ENCODE data around the gene NADK2. TPM values are rescaled to one million over a fixed set of nuclear protein-coding genes. Genes with fewer than 3 reads are reported as not detected.

Gene NADK2
- total RNA-seq, 1 donor from 2014 or later, result 68.2 TPM

DNA sequence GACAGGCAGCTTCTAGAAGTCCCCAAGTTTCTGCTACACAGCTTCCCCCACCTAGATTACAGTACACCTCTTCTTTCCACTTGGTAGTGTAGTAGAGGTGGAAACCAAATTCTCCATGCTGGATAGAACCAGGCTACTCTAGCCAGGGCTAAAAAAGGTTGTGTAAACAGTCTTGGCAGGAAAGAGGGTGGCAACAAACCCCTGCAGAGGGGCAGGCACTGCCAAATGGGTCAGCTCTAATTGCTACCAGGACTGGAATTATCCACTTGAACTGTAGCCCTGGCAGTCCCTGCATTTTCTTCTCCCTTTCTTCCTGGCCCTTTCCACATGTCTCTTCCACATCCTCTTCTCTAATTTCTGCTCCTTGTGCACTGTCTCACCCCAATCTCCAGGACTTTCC is 35.1 kb upstream of the NADK2 start:
- Histone ChIP-seq H2AFZ (replicated peaks) (no peak overlapping the region), H3K27me3 (no peaks in the 10 kb centered on the region), H3K9me3 (ENCODE audit: low read depth) (no peaks in the 10 kb centered on the region), H3K4me2 (no peak overlapping the region), H3K36me3 (no peaks in the 10 kb centered on the region), H3K4me1 (peaks cover 12% of the 10 kb centered on the region), H3K9ac (no peak overlapping the region), H3K27ac (no peak overlapping the region), H4K20me1 (ENCODE audit: low read depth) (no peaks in the 10 kb centered on the region), H3K79me2 (ENCODE audit: low read depth) (no peaks in the 10 kb centered on the region), H3F3A (ENCODE audit: low read depth) (no peaks in the 10 kb centered on the region), H3K4me3 (no peak overlapping the region)
- H3K27ac Mint-ChIP-seq, result no peak overlapping the region
- H3K4me1 Mint-ChIP-seq, result peaks cover 36% of the 10 kb centered on the region
- peaks cover 2% of the 10 kb centered on the region for H3K27me3 Mint-ChIP-seq (ENCODE audit: insufficient read depth, low read depth)
- H3K36me3 Mint-ChIP-seq, result no peaks in the 10 kb centered on the region
- no peak for TF ChIP-seq EZH2phosphoT487 (IDR thresholded peaks at IDR 0.05)
- TF ChIP-seq, protein P1, sequence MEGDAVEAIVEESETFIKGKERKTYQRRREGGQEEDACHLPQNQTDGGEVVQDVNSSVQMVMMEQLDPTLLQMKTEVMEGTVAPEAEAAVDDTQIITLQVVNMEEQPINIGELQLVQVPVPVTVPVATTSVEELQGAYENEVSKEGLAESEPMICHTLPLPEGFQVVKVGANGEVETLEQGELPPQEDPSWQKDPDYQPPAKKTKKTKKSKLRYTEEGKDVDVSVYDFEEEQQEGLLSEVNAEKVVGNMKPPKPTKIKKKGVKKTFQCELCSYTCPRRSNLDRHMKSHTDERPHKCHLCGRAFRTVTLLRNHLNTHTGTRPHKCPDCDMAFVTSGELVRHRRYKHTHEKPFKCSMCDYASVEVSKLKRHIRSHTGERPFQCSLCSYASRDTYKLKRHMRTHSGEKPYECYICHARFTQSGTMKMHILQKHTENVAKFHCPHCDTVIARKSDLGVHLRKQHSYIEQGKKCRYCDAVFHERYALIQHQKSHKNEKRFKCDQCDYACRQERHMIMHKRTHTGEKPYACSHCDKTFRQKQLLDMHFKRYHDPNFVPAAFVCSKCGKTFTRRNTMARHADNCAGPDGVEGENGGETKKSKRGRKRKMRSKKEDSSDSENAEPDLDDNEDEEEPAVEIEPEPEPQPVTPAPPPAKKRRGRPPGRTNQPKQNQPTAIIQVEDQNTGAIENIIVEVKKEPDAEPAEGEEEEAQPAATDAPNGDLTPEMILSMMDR (IDR thresholded peaks at IDR 0.05), result no peak
- no peaks in the 10 kb centered on the region for H3K9me3 Mint-ChIP-seq
- H3K4me3 Mint-ChIP-seq, result no peak overlapping the region
- DNase-seq (ENCODE audit: low spot score), result no peak

DNA sequence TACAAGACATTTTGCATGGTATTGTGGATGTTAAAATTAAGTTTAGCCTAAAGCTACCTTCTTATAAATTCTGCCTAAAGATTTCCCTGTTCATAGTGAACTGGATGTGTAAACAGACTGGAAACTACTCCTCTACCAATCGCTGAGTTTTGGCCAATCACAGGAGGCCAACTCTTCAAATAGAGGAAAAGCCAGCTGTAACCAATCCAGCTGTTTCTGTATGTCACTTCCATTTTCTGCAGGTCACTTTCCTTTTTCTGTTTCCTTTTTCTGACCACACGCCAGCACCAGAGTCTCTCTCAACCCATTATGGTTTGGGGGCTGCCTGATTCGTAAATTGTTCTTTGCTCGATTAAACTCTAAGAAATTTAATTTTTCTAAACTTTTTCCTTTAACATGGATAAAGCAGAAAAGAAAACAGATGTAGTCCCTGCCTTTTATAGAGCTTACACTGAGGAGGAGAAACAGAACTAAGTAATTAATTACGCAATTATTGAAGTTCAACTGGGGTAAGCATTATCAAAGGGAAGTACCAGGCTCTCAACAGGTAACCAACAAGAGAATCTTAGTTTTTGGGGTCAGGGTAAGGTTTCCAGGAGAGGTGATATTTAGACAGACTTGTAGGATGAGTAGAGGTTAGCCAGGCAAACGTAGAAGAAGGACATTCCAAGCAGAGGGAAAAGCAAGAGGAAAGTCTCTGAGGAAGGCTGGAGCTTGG is 32.2 kb upstream of the NADK2 start:
- H2AFZ ChIP-seq (replicated peaks), result no peak overlapping the region
- H3F3A ChIP-seq (ENCODE audit: low read depth), result no peaks in the 10 kb centered on the region
- H3K4me1 ChIP-seq, result peaks cover 12% of the 10 kb centered on the region
- peaks cover 2% of the 10 kb centered on the region for H3K27me3 Mint-ChIP-seq (ENCODE audit: insufficient read depth, low read depth)
- H3K27ac Mint-ChIP-seq, result peak overlapping the region; percentile 75
- H3K4me3 Mint-ChIP-seq, result no peak overlapping the region
- no peaks in the 10 kb centered on the region for H3K79me2 ChIP-seq (ENCODE audit: low read depth)
- H3K4me1 Mint-ChIP-seq, result peaks cover 38% of the 10 kb centered on the region
- DNase-seq (ENCODE audit: low spot score), result no peak
- H3K36me3 Mint-ChIP-seq, result no peaks in the 10 kb centered on the region
- no peaks in the 10 kb centered on the region for H4K20me1 ChIP-seq (ENCODE audit: low read depth)
- H3K4me3 ChIP-seq, result no peak overlapping the region
- H3K27ac ChIP-seq, result no peak overlapping the region
- H3K36me3 ChIP-seq, result no peaks in the 10 kb centered on the region
- no peaks in the 10 kb centered on the region for H3K9me3 Mint-ChIP-seq
- H3K9ac ChIP-seq, result no peak overlapping the region
- peak overlapping the region; percentile 16 for H3K4me2 ChIP-seq
- H3K27me3 ChIP-seq, result no peaks in the 10 kb centered on the region
- TF ChIP-seq EZH2 (IDR thresholded peaks at IDR 0.05) (no peak), EZH2phosphoT487 (IDR thresholded peaks at IDR 0.05) (no peak)
- TF ChIP-seq, protein P1 (IDR thresholded peaks at IDR 0.05), result no peak
- no peaks in the 10 kb centered on the region for H3K9me3 ChIP-seq (ENCODE audit: low read depth)

DNA sequence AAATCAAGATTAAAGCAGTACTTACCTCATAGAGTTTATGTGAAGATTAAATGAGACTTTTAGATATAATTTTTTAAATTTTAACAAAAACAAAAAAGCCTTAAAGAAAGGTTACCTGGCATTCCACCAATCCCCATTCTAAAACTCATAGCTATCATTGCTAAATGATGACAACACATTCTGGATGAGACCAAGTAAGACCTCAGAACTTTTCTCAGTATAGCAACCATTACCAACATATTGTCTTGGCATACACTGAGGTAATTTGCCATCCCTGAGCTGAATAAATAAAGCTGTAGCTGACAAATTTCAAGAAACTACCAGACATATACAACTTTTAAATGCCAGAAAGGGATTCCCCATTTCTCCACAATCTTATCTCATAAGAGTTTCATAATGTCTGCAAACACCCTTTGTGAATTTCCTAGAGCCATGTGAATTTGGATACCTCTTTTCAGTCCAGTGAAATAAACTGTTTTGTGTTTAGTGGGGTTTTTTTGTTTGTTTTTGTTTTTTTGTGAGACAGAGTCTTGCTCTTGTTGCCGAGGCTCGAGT is 30.5 kb upstream of the NADK2 start:
- no peaks in the 10 kb centered on the region for H4K20me1 ChIP-seq (ENCODE audit: low read depth)
- H3F3A ChIP-seq (ENCODE audit: low read depth), result no peaks in the 10 kb centered on the region
- TF ChIP-seq EZH2phosphoT487 (IDR thresholded peaks at IDR 0.05) (no peak), EZH2 (IDR thresholded peaks at IDR 0.05) (no peak)
- TF ChIP-seq, protein P1 (IDR thresholded peaks at IDR 0.05), result no peak
- H3K4me2 ChIP-seq, result no peak overlapping the region
- H3K36me3 ChIP-seq, result no peaks in the 10 kb centered on the region
- H3K27me3 ChIP-seq, result no peaks in the 10 kb centered on the region
- peaks cover 12% of the 10 kb centered on the region for H3K4me1 ChIP-seq
- H3K4me3 Mint-ChIP-seq, result no peak overlapping the region
- H2AFZ ChIP-seq (replicated peaks), result no peak overlapping the region
- H3K27me3 Mint-ChIP-seq (ENCODE audit: insufficient read depth, low read depth), result peaks cover 2% of the 10 kb centered on the region
- no peaks in the 10 kb centered on the region for H3K9me3 Mint-ChIP-seq
- H3K79me2 ChIP-seq (ENCODE audit: low read depth), result no peaks in the 10 kb centered on the region
- no peak for DNase-seq (ENCODE audit: low spot score)
- H3K27ac ChIP-seq, result no peak overlapping the region
- no peak overlapping the region for H3K4me3 ChIP-seq
- H3K9ac ChIP-seq, result no peak overlapping the region
- no peak overlapping the region for H3K27ac Mint-ChIP-seq
- peaks cover 38% of the 10 kb centered on the region for H3K4me1 Mint-ChIP-seq
- H3K36me3 Mint-ChIP-seq, result no peaks in the 10 kb centered on the region
- H3K9me3 ChIP-seq (ENCODE audit: low read depth), result no peaks in the 10 kb centered on the region

Data from neural progenitor cell (in vitro differentiated cells).